KOPT-K1 (cell line): ENCODE data around the gene ATP1A4.

Experiments
- H3K27ac ChIP-seq: fragments of 200-600 bp; sonication (generic); 2 replicates; pipeline ENCODE4 v1.5.1; 2016; ENCODE audit warnings: antibody characterized with exemption, mild to moderate bottlenecking, low read depth, low read length; ENCODE audit not compliant: poor library complexity, severe bottlenecking
- H3K36me3 ChIP-seq: fragments of 200-600 bp; sonication (generic); 2 replicates; pipeline ENCODE4 v1.5.1; 2017; ENCODE audit warnings: antibody characterized with exemption, mild to moderate bottlenecking, low read length, moderate library complexity; ENCODE audit not compliant: insufficient read depth
- H3K9me3 ChIP-seq: fragments of 200-600 bp; sonication (generic); 2 replicates; pipeline ENCODE4 v1.5.1; 2017; ENCODE audit warnings: antibody characterized with exemption, low read length, mild to moderate bottlenecking; ENCODE audit not compliant: insufficient read depth, poor library complexity, severe bottlenecking

ATP1A4 gene

DNA sequence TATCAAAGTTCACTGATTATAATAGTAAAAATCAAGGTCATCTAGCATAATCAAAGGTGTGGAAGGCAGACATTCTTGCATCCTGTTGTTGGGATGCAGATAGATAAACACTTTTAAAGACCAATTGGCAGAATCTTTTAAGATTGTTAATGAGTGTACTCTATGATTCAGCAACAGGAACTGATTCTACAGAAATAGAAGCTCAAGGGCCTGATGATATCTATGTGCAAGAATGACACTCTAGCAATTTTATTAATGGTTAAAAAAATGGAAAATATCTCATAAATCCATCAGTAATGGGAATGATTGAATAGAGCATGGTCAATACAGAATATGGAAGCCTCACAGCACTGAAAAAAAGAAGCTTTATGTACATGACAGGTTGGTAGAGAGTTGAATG lies 2.2 kb upstream of the ATP1A4 start:
- Histone ChIP-seq H3K27ac (no peak overlapping the region), H3K9me3 (no peaks in the 10 kb centered on the region), H3K36me3 (no peaks in the 10 kb centered on the region)

GRCh38 chr1:160149716-160150115 lies 1.7 kb upstream of the ATP1A4 start:
- no peak overlapping the region for H3K27ac ChIP-seq
- H3K9me3 ChIP-seq: no peaks in the 10 kb centered on the region
- no peaks in the 10 kb centered on the region for H3K36me3 ChIP-seq

DNA sequence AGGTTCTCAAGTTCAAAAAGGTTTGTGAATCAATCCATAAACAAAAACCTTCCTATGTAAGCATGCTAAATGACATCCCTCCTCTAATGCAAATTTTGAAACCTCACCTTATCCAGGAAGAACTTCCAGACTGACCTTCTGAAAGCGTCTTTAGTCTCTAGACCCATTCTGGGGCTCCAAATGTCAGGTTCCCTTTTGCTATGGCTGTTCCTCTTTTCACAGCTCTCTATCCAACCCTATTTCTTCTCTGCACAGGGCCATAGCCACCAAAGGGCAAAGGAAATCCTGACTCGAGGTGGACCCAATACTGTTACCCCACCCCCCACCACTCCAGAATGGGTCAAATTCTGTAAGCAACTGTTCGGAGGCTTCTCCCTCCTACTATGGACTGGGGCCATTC lies 3.4 kb downstream of the ATP1A4 start:
- Histone ChIP-seq H3K36me3 (no peaks in the 10 kb centered on the region), H3K27ac (no peak overlapping the region)

DNA sequence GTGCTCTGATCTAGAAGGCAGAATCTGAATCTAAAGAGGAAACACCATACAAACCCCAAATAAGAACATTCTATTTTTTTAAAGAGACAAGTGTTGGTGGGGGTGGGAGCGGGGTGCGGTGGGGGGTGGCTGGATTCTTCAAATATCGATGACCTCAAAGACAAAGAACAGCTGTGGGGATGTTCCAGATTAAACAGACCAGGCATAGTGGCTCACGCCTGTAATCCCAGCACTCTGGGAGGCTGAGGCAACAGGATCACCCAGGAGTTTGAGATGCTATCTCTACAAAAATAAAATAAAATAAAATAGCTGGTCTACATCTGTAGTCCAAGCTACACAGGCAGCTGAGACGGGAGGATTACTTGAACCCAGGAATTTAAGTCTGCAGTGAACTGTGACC lies 5.0 kb downstream of the ATP1A4 start:
- H3K27ac ChIP-seq: no peak overlapping the region
- no peaks in the 10 kb centered on the region for H3K36me3 ChIP-seq
- H3K9me3 ChIP-seq: no peaks in the 10 kb centered on the region

More for the DNA sequence above, 3.4 kb downstream of the ATP1A4 start:
- H3K9me3 ChIP-seq: no peaks in the 10 kb centered on the region

DNA sequence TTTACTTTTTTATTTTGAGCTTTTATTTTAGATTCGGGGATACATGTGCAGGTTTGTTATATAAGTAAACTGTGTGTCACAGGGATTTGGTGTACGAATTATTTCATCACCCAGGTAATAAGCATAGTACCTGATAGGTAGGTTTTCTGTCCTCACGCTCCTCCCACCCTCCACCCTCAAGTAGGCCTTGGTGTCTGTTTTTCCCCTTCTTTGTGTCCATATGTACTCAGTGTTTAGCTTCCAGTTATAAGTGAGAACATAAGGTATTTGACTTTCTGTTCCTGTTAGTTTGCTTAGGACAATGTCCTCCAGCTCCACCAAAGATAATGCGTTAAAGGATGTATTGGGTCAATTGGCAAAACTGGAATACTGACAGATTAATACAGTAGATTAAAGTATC lies 5.8 kb downstream of the ATP1A4 start:
- Histone ChIP-seq H3K27ac (no peak overlapping the region), H3K36me3 (no peaks in the 10 kb centered on the region)

GRCh38 chr1:160158031-160158430 lies 6.6 kb downstream of the ATP1A4 start:
- no peaks in the 10 kb centered on the region for H3K9me3 ChIP-seq
- H3K36me3 ChIP-seq: no peaks in the 10 kb centered on the region
- H3K27ac ChIP-seq: no peak overlapping the region

More for the DNA sequence above, 5.8 kb downstream of the ATP1A4 start:
- H3K9me3 ChIP-seq: no peaks in the 10 kb centered on the region

DNA sequence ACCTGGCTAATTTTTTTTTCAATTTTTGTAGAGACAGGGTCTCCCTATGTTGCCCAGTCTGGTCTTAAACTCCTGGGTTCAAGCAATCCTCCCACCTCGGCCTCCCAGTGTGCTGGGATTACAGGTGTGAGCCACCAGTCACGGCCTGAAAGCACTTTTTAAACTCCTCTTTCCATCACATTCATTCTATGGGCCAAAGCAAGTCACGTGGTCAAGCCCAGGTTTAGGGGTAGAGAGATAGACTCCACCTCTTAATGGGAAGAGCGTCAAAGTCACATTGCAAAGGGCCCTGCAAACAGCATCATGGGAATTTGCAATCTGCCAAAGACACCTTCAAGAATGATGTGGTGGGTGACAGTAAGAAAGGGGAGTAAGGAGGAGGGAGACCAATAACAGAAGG lies 7.1 kb downstream of the ATP1A4 start:
- Histone ChIP-seq H3K36me3 (no peaks in the 10 kb centered on the region), H3K27ac (no peak overlapping the region), H3K9me3 (no peaks in the 10 kb centered on the region)

DNA sequence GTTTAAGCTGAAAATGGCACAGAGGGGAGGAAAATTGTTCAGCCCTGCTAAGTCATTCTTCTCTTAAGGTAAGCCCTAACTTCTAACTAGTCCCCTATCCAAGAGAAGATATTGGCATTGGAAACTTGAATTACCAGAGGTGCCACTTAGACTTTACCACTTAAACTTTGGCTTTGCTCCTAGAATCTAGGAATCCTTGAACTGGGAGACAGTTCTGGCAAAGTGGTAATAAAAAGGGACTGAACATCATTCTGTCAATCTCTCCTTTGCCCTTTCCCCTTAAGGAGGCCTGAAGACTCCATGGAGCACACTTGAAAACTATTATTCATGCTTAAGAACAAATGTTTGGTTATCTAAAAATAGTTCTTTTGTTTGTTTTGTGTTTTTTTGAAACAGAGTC lies 8.4 kb downstream of the ATP1A4 start:
- Histone ChIP-seq H3K9me3 (no peaks in the 10 kb centered on the region), H3K36me3 (no peaks in the 10 kb centered on the region), H3K27ac (no peak overlapping the region)

DNA sequence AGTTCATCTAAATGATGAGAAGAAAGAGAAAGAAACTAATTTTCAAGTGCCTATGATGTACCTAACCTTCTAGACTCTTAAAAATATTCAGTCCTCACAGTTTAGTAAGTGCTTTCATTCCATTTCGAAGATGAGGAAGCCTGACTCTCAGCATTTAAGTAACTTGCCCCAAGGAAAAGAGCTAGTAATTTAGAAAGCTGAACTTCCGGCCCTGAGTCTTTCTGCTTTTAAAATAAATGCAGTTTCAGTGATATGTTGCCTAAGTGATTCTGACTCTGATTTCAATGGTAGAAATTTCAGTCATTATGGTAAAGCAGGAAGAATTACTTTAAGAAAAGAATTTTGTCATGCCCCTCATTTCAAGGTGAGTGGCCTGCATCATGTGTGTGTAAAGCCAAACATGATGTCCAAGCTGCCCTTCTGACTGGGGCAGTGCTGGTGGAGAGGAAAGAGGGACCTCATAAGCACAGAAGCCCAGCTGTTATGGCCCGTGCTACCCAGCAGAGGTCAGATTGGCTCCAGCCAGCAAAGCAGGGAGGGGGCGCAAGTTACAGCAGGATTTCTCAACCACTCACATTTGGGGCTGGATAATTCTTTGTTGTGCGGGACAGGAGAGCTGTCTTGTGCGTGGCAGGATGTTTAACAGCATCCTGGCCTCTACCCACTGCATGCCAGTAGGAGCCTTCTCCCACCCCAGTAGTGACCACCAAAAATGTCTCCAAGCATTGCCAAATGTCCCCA lies 10.7 kb downstream of the ATP1A4 start:
- H3K27ac ChIP-seq: no peak overlapping the region
- H3K9me3 ChIP-seq: no peaks in the 10 kb centered on the region
- H3K36me3 ChIP-seq: no peaks in the 10 kb centered on the region

- H3K27ac ChIP-seq: no peak overlapping the region
These were observed 11.5 kb downstream of the ATP1A4 start for GRCh38 chr1:160162931-160163330.

DNA sequence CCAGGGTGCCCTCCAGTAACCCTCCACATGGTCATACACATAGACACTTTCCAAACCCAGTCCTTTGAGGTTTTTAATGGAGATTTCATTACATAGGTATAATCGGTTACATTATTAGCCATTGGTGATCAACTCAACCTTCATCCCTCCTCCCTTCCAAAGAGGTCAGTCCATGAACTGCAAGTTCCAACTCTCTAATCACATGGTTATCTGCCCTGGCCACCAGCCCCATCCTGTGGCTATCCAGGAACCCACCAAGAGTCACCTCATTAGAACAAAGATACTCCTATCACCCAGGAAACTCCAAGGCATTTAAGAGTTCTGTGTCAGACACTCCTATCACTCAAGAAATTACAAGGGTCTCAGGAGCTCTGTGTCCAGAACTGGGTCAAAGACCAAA lies 12.2 kb downstream of the ATP1A4 start:
- Histone ChIP-seq H3K36me3 (no peaks in the 10 kb centered on the region), H3K27ac (no peak overlapping the region)

More at GRCh38 chr1:160162931-160163330, 11.5 kb downstream of the ATP1A4 start:
- H3K9me3 ChIP-seq: no peaks in the 10 kb centered on the region
- no peaks in the 10 kb centered on the region for H3K36me3 ChIP-seq

GRCh38 chr1:160164121-160164520 lies 12.7 kb downstream of the ATP1A4 start:
- Histone ChIP-seq H3K36me3 (no peaks in the 10 kb centered on the region), H3K9me3 (no peaks in the 10 kb centered on the region), H3K27ac (no peak overlapping the region)

More for the DNA sequence above, 12.2 kb downstream of the ATP1A4 start:
- no peaks in the 10 kb centered on the region for H3K9me3 ChIP-seq

DNA sequence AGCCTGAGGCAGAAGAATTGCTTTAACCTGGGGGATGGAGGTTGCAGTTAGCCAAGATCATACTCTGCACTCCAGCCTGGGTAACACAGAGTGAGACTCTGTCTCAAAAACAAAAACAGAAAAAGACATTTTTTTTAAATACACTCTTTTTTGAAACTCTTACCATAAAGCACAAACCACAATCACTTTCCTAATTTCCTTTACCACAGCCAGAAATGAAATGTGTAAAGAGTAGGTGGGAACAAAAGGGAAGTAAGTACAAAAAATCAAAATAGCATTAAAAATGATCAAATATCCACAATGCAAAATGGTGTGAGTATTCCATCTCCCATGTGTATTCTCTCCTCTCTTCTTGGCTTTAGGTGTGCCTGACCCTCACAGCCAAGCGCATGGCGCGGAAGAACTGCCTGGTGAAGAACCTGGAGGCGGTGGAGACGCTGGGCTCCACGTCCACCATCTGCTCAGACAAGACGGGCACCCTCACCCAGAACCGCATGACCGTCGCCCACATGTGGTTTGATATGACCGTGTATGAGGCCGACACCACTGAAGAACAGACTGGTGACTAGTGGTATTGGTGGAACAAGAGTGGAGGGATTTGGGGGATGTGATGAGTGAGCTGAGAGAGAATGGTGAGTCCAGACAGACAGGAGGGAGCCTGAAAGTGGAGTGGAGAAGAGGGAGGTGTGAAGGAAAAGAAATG lies 14.9 kb downstream of the ATP1A4 start:
- H3K36me3 ChIP-seq: no peaks in the 10 kb centered on the region
- H3K27ac ChIP-seq: no peak overlapping the region
- H3K9me3 ChIP-seq: no peaks in the 10 kb centered on the region

- Histone ChIP-seq H3K36me3 (no peaks in the 10 kb centered on the region), H3K27ac (no peak overlapping the region), H3K9me3 (no peaks in the 10 kb centered on the region)
These were observed 15.7 kb downstream of the ATP1A4 start for GRCh38 chr1:160167056-160167455.

DNA sequence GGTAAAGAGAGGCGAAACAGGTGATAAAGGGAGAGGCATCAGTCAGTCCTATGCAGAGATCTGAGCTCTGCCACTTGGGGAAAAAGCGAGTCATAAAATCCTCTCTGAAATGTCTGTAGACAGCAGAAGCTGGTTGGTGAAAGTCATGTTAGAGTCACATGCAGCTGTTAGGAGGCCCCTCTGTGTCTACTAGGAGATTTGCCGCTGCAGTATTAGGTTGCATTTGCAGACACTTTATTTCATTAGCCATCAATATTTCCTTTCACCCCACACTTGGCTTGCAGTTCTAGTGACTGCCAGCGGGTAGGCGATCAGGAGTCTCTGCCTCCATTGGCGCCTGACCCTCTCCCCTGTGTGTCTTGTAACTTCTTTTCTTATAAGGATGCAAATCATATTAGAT lies 16.2 kb downstream of the ATP1A4 start:
- Histone ChIP-seq H3K36me3 (no peaks in the 10 kb centered on the region), H3K27ac (no peak overlapping the region)

DNA sequence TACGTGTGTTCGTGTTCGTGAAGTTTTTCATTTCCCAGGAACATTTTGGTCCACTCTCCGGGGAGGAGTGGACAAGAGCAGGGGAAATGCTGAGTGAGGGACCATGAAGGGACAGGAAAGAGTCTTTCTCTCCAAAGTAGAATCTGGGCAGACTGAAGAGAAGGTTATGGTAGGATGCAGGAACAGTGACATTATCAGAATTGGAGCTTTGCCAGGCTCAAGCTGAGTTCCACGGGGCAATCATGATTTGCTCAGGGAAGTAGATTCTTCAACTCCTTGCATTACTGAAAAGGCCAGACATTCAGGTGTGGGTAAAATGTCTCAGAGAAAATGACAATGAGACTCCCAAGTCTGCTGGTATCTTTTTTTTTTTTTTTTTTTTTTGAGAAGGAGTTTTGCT lies 16.6 kb downstream of the ATP1A4 start:
- no peaks in the 10 kb centered on the region for H3K36me3 ChIP-seq
- H3K27ac ChIP-seq: no peak overlapping the region
- H3K9me3 ChIP-seq: no peaks in the 10 kb centered on the region

More for the DNA sequence above, 16.2 kb downstream of the ATP1A4 start:
- no peaks in the 10 kb centered on the region for H3K9me3 ChIP-seq
